ENCODE data around the gene MLANA. TPM values are rescaled to one million over a fixed set of nuclear protein-coding genes. Genes with fewer than 3 reads are reported as not detected.

The MLANA gene
- total and polyA plus RNA-seq, 2 experiments from 2014 or later, result 0.24 TPM; not detected in 1

- WGBS, 2 experiments (ENCODE audit: low coverage in 1 of 2, low lambda C conversion rate in 2 of 2, missing lambda C conversion rate in 2 of 2), result 4 to 8% methylated on average over 5 of the region's 5 CpGs
- in situ Hi-C loops (cut with MboI), result no loop called here
- TF ChIP-seq EZH2 (IDR thresholded peaks at IDR 0.05; ENCODE audit: insufficient read depth, poor library complexity, severe bottlenecking) (no peak), EZH2phosphoT487 (IDR thresholded peaks at IDR 0.05; ENCODE audit: insufficient read depth, low read depth) (no peak)
- Histone ChIP-seq H3K79me2 (ENCODE audit: insufficient read depth) (no peaks in the 10 kb centered on the region), H3K36me3 (ENCODE audit: low read depth) (no peaks in the 10 kb centered on the region), H4K20me1 (ENCODE audit: insufficient read depth) (no peaks in the 10 kb centered on the region), H3K27me3 (replicated peaks; ENCODE audit: insufficient read depth) (no peaks in the 10 kb centered on the region), H3K9ac (peak overlapping the region; percentile 19), H3K4me3 (peak overlapping the region; percentile 53), H2AFZ (peak overlapping the region; percentile 6; the same call in 1 of the 2 replicates), H3K9me3 (ENCODE audit: low read depth) (no peaks in the 10 kb centered on the region), H3K4me2 (ENCODE audit: unreplicated experiment) (peak overlapping the region; percentile 86), H3K9me2 (ENCODE audit: insufficient read depth) (no peaks in the 10 kb centered on the region), H3F3A (ENCODE audit: insufficient read depth) (no peaks in the 10 kb centered on the region), H3K4me1 (ENCODE audit: insufficient read depth) (peaks cover 27% of the 10 kb centered on the region), H3K27ac (no peak overlapping the region)
- peak; percentile 43 for DNase-seq
These were observed 58.5 kb downstream of the MLANA start for GRCh38 chr9:5949103-5949699.

GRCh38 chr9:5950261-5950660, 59.6 kb downstream of the MLANA start:
- Histone ChIP-seq H3K9me2 (ENCODE audit: insufficient read depth) (no peaks in the 10 kb centered on the region), H4K20me1 (ENCODE audit: insufficient read depth) (no peaks in the 10 kb centered on the region), H3K9ac (no peak overlapping the region), H3K4me3 (no peak overlapping the region), H3K27ac (no peak overlapping the region), H3K79me2 (ENCODE audit: insufficient read depth) (no peaks in the 10 kb centered on the region), H3K9me3 (ENCODE audit: low read depth) (no peaks in the 10 kb centered on the region), H3K36me3 (ENCODE audit: low read depth) (no peaks in the 10 kb centered on the region), H2AFZ (no peak overlapping the region), H3F3A (ENCODE audit: insufficient read depth) (no peaks in the 10 kb centered on the region), H3K4me2 (ENCODE audit: unreplicated experiment) (no peak overlapping the region), H3K27me3 (replicated peaks; ENCODE audit: insufficient read depth) (no peaks in the 10 kb centered on the region), H3K4me1 (ENCODE audit: insufficient read depth) (peaks cover 27% of the 10 kb centered on the region)
- TF ChIP-seq EZH2 (IDR thresholded peaks at IDR 0.05; ENCODE audit: insufficient read depth, poor library complexity, severe bottlenecking) (no peak), EZH2phosphoT487 (IDR thresholded peaks at IDR 0.05; ENCODE audit: insufficient read depth, low read depth) (no peak)
- 94 to 100% methylated on average over 1 of the region's 1 CpG for WGBS, 2 experiments (ENCODE audit: low coverage in 1 of 2, low lambda C conversion rate in 2 of 2, missing lambda C conversion rate in 2 of 2)
- in situ Hi-C loops (cut with MboI), result no loop called here
- no peak for DNase-seq

GRCh38 chr9:5951686-5952211, 61.1 kb downstream of the MLANA start:
- H3K9ac ChIP-seq, result no peak overlapping the region
- in situ Hi-C loops (cut with MboI), result no loop called here

GRCh38 chr9:5953743-5954707, 63.3 kb downstream of the MLANA start:
- DNase-seq, result no peak
- H3K9ac ChIP-seq, result no peak overlapping the region
- no peak overlapping the region for H2AFZ ChIP-seq
- H3K4me3 ChIP-seq, result no peak overlapping the region
- no peaks in the 10 kb centered on the region for H3F3A ChIP-seq (ENCODE audit: insufficient read depth)
- H3K9me2 ChIP-seq (ENCODE audit: insufficient read depth), result no peaks in the 10 kb centered on the region
- H3K4me1 ChIP-seq (ENCODE audit: insufficient read depth), result peaks cover 23% of the 10 kb centered on the region
- no peaks in the 10 kb centered on the region for H4K20me1 ChIP-seq (ENCODE audit: insufficient read depth)
- H3K79me2 ChIP-seq (ENCODE audit: insufficient read depth), result peaks cover 11% of the 10 kb centered on the region; the same call in 1 of the 2 replicates
- no peak overlapping the region for H3K4me2 ChIP-seq (ENCODE audit: unreplicated experiment)
- no peaks in the 10 kb centered on the region for H3K9me3 ChIP-seq (ENCODE audit: low read depth)
- no peaks in the 10 kb centered on the region for H3K27me3 ChIP-seq (replicated peaks; ENCODE audit: insufficient read depth)
- WGBS, 2 experiments (ENCODE audit: low coverage in 1 of 2, low lambda C conversion rate in 2 of 2, missing lambda C conversion rate in 2 of 2), result 66 to 69% methylated on average over 9 of the region's 9 CpGs
- no peak overlapping the region for H3K27ac ChIP-seq
- no peaks in the 10 kb centered on the region; the same call in 1 of the 2 replicates for H3K36me3 ChIP-seq (ENCODE audit: low read depth)
- TF ChIP-seq EZH2phosphoT487 (IDR thresholded peaks at IDR 0.05; ENCODE audit: insufficient read depth, low read depth) (no peak), EZH2 (IDR thresholded peaks at IDR 0.05; ENCODE audit: insufficient read depth, poor library complexity, severe bottlenecking) (no peak)
- in situ Hi-C loops (cut with MboI), result no loop called here

More at GRCh38 chr9:5951686-5952211, 61.1 kb downstream of the MLANA start:
- Histone ChIP-seq H3K79me2 (ENCODE audit: insufficient read depth) (0 out of 2 replicates have a peak, but pooled peaks cover 5% of the 10 kb centered on the region), H3K4me1 (ENCODE audit: insufficient read depth) (peaks cover 27% of the 10 kb centered on the region), H4K20me1 (ENCODE audit: insufficient read depth) (no peaks in the 10 kb centered on the region), H2AFZ (no peak overlapping the region), H3K27ac (no peak overlapping the region), H3K27me3 (replicated peaks; ENCODE audit: insufficient read depth) (no peaks in the 10 kb centered on the region), H3F3A (ENCODE audit: insufficient read depth) (no peaks in the 10 kb centered on the region), H3K4me3 (no peak overlapping the region), H3K36me3 (ENCODE audit: low read depth) (no peaks in the 10 kb centered on the region), H3K9me2 (ENCODE audit: insufficient read depth) (no peaks in the 10 kb centered on the region), H3K9me3 (ENCODE audit: low read depth) (no peaks in the 10 kb centered on the region), H3K4me2 (ENCODE audit: unreplicated experiment) (no peak overlapping the region)
- peak; percentile 53 for DNase-seq
- 77 to 83% methylated on average over 4 of the region's 4 CpGs for WGBS, 2 experiments (ENCODE audit: low coverage in 1 of 2, low lambda C conversion rate in 2 of 2, missing lambda C conversion rate in 2 of 2)
- TF ChIP-seq EZH2phosphoT487 (IDR thresholded peaks at IDR 0.05; ENCODE audit: insufficient read depth, low read depth) (no peak), EZH2 (IDR thresholded peaks at IDR 0.05; ENCODE audit: insufficient read depth, poor library complexity, severe bottlenecking) (no peak)

All from GM23248 (cell line).